NCI-H774 (cell line): Measurements from ENCODE around the gene MFF.

Source experiments
- DNase-seq: peaks from one replicate; lab custom pipeline; 2025; lab: John Stamatoyannopoulos, UW

Gene MFF

GRCh38 chr2:227406177-227407031 lies 81.4 kb downstream of the MFF start:
- DNase-seq = peak; percentile 68
